OCI-LY3 (cell line): ENCODE results near the gene PITPNC1.

Experiments
- H2AFZ ChIP-seq: fragments of 200-600, 300-600 bp; shearing (Covaris generic); 2 replicates; pipeline ENCODE4 v1.6.0; 2014; ENCODE audit warnings: antibody characterized with exemption, low read depth, low read length
- H3K27ac ChIP-seq: fragments of 200-600, 300-600 bp; sonication (generic); 2 replicates; pipeline ENCODE4 v1.5.1; 2014; ENCODE audit warnings: mild to moderate bottlenecking, low read length, moderate library complexity, mixed read lengths
- H3K27me3 ChIP-seq: fragments of 200-600, 300-600 bp; sonication (generic); 2 replicates; pipeline ENCODE4 v1.6.1; 2014; ENCODE audit warnings: low read depth, low read length, mixed read lengths
- H3K36me3 ChIP-seq: fragments of 200-600, 300-600 bp; sonication (generic); replicated peaks from 2 replicates; pipeline ENCODE3; 2014; ENCODE audit warnings: low read depth, low read length, mixed read lengths
- H3K4me1 ChIP-seq: fragments of 300-600, 200-600 bp; sonication (generic); 2 replicates; pipeline ENCODE4 v1.6.1; 2014; ENCODE audit warnings: low read length, mixed read lengths
- H3K4me2 ChIP-seq: fragments of 200-600, 300-600 bp; sonication (generic); 2 replicates; pipeline ENCODE4 v1.6.1; 2014; ENCODE audit warnings: low read length, mixed read lengths
- H3K4me3 ChIP-seq: fragments of 300-600, 200-600 bp; sonication (generic); 2 replicates; pipeline ENCODE4 v1.5.1; 2014; ENCODE audit warnings: antibody characterized with exemption, mild to moderate bottlenecking, low read length, moderate library complexity
- H3K79me2 ChIP-seq: fragments of 300-600, 200-600 bp; shearing (Covaris generic); 2 replicates; pipeline ENCODE4 v1.6.1; 2014; ENCODE audit warnings: mild to moderate bottlenecking, low read length, mixed read lengths
- H3K9ac ChIP-seq: fragments of 300-600, 200-600 bp; shearing (Covaris generic); 2 replicates; pipeline ENCODE4 v1.6.0; 2014; ENCODE audit warnings: mild to moderate bottlenecking, low read length, moderate library complexity
- H3K9me3 ChIP-seq: fragments of 200-600, 300-600 bp; shearing (Covaris generic); 2 replicates; pipeline ENCODE4 v1.6.1; 2014; ENCODE audit warnings: low read length, mixed read lengths; ENCODE audit not compliant: insufficient read depth
- H4K20me1 ChIP-seq: fragments of 200-600, 300-600 bp; sonication (generic); 2 replicates; pipeline ENCODE4 v1.6.1; 2016; ENCODE audit warnings: low read length, mixed read lengths; ENCODE audit not compliant: insufficient read depth
- CTCF ChIP-seq: fragments of 200-600, 300-600 bp; sonication (generic); IDR thresholded peaks from 2 replicates; pipeline ENCODE4 v1.5.1; 2014; ENCODE audit warnings: antibody characterized with exemption, low read length, low read depth
- EZH2phosphoT487 ChIP-seq: fragments of 200-600 bp; shearing (Covaris generic); IDR thresholded peaks from 2 replicates; pipeline ENCODE4 v1.6.1; 2018; ENCODE audit warnings: antibody characterized with exemption, mixed run types, low read depth

PITPNC1 gene

GRCh38 chr17:67675481-67675880 is 298.4 kb downstream of the PITPNC1 start:
- TF ChIP-seq EZH2phosphoT487 (no peak), CTCF (no peak)
- H3K4me1 ChIP-seq = no peaks in the 10 kb centered on the region
- no peak overlapping the region for H3K27ac ChIP-seq
- no peak overlapping the region for H3K4me2 ChIP-seq
- no peaks in the 10 kb centered on the region for H4K20me1 ChIP-seq
- no peaks in the 10 kb centered on the region for H3K27me3 ChIP-seq
- no peaks in the 10 kb centered on the region for H3K79me2 ChIP-seq
- no peak overlapping the region for H2AFZ ChIP-seq
- H3K4me3 ChIP-seq = no peak overlapping the region
- H3K9ac ChIP-seq = no peak overlapping the region
- no peaks in the 10 kb centered on the region for H3K36me3 ChIP-seq
- no peaks in the 10 kb centered on the region for H3K9me3 ChIP-seq

- Histone ChIP-seq H3K27me3 (no peaks in the 10 kb centered on the region), H3K9ac (no peak overlapping the region), H3K4me3 (no peak overlapping the region), H3K9me3 (no peaks in the 10 kb centered on the region), H3K27ac (no peak overlapping the region), H4K20me1 (no peaks in the 10 kb centered on the region), H2AFZ (no peak overlapping the region), H3K4me2 (no peak overlapping the region), H3K36me3 (no peaks in the 10 kb centered on the region), H3K79me2 (no peaks in the 10 kb centered on the region), H3K4me1 (no peaks in the 10 kb centered on the region)
- TF ChIP-seq CTCF (no peak), EZH2phosphoT487 (no peak)
Observed at GRCh38 chr17:67676305-67676704, 299.2 kb downstream of the PITPNC1 start.

- H3K9me3 ChIP-seq = no peaks in the 10 kb centered on the region
- no peak overlapping the region for H3K4me2 ChIP-seq
- H2AFZ ChIP-seq = no peak overlapping the region
- no peaks in the 10 kb centered on the region for H3K36me3 ChIP-seq
- no peak overlapping the region for H3K4me3 ChIP-seq
- H3K79me2 ChIP-seq = no peaks in the 10 kb centered on the region
- H4K20me1 ChIP-seq = no peaks in the 10 kb centered on the region
- no peaks in the 10 kb centered on the region for H3K27me3 ChIP-seq
- TF ChIP-seq EZH2phosphoT487 (no peak), CTCF (no peak)
- H3K9ac ChIP-seq = no peak overlapping the region
- no peaks in the 10 kb centered on the region for H3K4me1 ChIP-seq
- no peak overlapping the region for H3K27ac ChIP-seq
Observed at GRCh38 chr17:67678414-67678813, 301.3 kb downstream of the PITPNC1 start.

GRCh38 chr17:67679225-67679624 is 302.1 kb downstream of the PITPNC1 start:
- H3K4me1 ChIP-seq = no peaks in the 10 kb centered on the region
- H3K9me3 ChIP-seq = no peaks in the 10 kb centered on the region
- H3K79me2 ChIP-seq = no peaks in the 10 kb centered on the region
- H3K4me3 ChIP-seq = no peak overlapping the region
- no peaks in the 10 kb centered on the region for H4K20me1 ChIP-seq
- no peaks in the 10 kb centered on the region for H3K36me3 ChIP-seq
- no peak overlapping the region for H3K27ac ChIP-seq
- H3K27me3 ChIP-seq = no peaks in the 10 kb centered on the region
- no peak for TF ChIP-seq CTCF
- TF ChIP-seq EZH2phosphoT487 = no peak
- no peak overlapping the region for H2AFZ ChIP-seq
- no peak overlapping the region for H3K4me2 ChIP-seq
- no peak overlapping the region for H3K9ac ChIP-seq
